Anterior cingulate cortex (tissue), 58 donors: ENCODE data around the gene C22orf23.
A peak's percentile ranks its signal among the peaks of the same experiment; 100 is the strongest.

Experiments used
- DNase-seq, 58 donors: peaks; one replicate each; lab custom pipeline; 2025; lab: John Stamatoyannopoulos, UW

Gene C22orf23

DNA sequence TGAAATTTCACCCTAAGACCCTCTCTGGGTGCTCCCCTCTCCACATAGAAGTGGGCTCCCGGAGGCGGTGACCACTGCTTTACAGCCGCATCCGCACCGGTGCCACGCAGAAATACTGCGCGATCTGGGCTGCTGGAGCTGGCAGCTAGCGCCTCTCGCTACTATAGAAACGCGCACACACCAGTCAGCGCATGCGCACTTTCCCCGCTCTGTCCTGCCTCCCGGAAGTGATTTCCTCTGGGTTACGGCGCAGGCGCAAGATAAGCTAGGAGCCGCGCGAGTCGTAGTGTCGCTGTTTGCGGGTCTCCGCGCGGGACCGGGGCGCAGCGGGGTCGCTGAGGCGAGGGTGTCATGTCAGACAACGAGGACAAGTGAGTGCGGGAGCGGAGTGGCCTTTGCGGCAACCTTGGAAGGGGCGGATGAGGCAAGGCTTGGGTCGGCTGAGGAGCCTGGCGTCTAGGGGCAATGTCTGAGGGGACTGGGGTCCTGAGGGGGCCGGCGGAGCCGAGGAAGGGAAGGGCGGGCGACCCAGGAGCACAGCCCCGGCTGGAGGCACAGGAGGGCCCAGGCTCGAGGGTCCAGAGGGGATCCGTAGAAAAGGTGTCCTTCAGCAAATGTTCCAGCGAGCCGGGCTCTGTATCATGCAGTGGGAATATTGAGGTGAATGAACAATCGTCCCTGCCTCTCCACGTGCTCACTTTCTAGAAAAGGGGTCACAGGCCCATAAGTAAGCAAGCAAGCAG lies at the start of gene C22orf23, which contains the start of gene POLR2F:
C22orf23 (minus strand) TSS at position 165 of the 743 bp plus-strand sequence. CDS start 452 bp downstream, outside the sequence.
POLR2F (plus strand) TSS at position 263 of the 743 bp plus-strand sequence; CDS start at position 352, 89 bp downstream.
- peak; percentile 34 to 95 (median 88) for DNase-seq

DNA sequence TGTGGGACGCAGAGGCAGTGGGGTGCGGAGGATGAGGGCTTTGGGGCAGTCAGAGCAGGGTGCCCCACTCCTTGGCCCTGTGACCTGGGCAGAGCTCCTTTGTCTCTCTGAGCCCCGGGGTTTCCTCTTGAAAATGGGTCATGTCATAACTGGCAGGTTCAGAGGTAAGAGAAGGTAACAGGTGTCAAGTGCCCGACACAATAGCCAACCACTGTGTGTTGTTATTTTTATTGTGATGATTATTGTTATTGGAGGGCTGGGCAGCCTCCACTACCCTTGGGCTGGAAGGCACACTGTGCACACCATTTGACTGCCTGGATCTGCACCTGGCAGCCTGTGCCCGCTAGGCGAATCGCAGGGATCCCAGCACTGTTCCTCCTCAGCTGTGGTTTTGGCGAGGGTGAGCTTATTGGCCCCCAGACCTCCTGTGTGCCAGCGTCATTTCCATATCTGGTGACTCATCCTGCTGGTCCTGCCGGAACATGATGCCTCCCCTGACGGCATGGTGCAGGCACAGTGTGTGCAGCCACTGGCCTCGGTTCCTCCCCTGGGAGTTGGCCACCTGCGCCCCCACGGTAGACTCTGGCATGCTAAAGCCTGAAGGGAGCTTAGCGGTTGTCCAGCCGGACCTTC lies 46.4 kb upstream of the C22orf23 start:
- peak in 28 of 58 donors; percentile 22 to 80 (median 50) for DNase-seq

DNA sequence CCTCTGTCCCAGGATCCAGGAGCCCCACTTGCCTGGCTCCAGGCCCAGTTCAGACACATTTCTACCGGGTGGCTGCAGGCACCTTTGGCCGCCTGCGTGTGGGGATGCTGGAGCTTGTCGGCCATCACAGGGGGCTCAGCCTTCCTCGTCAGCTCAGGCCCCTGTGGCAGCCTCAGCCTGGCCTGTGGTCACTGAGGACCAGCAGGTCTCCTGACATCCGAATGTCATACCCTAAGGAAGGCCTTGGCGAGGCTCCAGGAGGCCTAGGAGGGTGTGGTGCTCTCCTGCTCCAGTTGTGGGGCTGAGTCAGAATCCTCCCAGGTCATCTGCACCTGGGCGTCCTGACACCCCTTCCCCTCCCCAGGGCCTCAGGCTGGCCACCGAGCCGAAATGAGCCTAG lies 45.8 kb upstream of the C22orf23 start:
- peak in 1 of 58 donors; percentile 37 for DNase-seq

DNA sequence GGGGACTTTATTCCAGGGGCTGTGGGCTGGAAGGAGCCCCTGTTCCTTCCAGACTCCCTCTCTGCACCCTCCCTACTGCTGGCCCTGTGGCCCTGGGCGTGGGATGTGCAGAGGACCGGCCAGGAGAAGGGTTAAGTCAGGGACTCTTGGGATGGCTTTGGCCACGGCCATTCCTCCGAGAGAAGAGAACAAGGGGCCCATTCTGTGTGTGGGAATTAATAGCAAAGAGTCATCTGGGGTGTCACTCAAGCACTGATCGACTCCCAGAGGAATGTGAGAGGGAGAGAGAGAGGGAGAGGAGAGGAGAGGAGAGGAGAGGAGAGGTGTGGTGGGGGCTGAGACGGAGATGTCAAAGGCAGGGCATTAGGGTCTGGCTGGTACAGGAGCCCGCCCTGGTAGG lies 45.1 kb upstream of the C22orf23 start:
- peak in 19 of 58 donors; percentile 21 to 75 (median 47) for DNase-seq

DNA sequence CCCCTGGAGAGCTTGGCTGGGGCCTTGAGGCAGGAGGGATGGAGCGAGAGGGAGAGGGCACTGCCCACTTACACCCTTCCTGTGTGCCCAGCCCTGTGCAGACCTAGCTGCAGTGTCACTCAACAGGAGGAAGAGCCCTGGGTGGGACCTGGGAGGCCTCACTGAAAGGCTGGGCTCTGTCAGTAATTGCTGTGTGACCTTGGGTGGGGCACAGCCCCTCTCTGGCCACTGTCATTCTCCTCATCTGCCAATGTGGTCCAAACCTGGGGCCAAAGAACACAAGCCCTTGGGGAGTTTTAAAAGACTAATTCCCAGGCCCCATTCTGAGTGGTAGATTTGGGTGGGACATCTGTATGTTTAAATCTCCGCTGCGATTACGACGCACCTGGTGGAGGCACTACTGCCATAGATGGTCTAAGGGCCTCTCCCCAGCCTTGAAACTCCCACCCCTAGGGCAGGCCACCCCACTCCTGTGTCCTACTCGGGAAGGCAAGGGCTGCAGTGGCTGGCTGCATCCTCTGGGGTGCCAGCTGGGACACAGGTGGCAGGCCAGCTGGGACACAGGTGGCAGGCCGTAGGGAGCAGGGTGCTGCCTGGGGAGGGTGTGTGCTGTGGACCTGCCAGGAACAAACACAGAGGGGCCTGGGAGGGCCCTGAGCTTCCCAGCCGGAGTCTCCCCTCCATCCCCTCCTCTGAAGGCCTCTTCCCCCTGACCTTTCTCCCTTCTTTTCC lies 43.3 kb upstream of the C22orf23 start:
- DNase-seq = no peak

DNA sequence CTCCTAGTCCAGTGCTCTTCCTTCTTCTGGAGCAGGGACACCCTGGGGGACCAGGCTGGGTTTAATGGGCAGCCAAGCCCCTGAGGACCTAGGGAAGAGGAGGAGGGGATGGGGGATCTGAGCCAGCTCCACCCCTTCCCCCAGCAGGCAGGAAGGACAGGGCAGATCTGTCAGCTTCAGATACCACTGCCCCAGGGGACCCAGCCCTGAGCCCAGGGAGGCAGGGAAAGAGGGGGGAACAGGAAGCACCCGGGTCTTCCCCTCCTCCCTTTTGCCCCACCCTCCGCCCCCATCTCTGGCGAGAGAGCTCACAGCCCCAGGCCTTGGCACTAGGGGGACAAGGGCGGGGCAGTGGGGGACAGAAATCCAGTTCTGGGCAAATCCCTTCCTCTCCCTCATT lies 42.7 kb upstream of the C22orf23 start:
- DNase-seq = no peak

DNA sequence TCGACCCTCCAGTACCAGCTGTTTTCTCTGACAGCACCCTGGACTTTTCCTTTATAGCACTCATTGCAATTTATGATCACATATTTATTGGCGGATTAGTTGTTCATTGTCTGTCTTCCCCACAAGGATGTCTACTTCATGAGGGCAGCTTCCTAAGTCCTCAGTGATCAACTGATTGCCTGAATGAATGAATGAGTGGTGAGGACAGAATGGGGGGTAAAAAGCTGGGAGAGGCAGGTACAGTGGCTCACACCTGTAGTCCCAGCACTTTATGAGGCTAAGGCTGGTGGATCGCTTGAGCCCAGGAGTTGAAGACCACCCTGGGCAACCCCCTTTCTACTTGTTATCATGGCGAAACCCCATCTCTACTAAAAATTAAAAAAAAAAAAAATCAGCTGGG lies 42.1 kb upstream of the C22orf23 start:
- DNase-seq = no peak

DNA sequence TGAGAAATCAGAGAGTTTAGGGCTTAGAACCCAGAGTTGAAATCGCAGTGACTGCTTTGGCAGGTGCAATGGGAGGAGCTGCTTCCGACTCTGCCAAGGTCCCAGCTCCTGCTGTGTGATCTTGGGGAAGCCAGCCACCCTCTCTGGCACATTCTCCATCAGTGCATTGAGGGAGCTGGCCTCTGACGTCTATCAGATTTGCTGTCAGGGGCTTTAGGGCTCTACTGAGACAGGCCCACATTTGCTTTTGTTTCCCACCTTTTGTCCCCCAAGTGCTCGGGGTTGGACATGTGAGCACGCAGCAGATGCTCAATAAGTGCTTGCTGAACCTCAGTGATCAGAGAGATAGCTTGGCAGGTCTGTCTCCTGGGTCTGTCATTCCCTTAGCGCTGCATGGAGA lies 41.6 kb upstream of the C22orf23 start:
- no peak for DNase-seq

DNA sequence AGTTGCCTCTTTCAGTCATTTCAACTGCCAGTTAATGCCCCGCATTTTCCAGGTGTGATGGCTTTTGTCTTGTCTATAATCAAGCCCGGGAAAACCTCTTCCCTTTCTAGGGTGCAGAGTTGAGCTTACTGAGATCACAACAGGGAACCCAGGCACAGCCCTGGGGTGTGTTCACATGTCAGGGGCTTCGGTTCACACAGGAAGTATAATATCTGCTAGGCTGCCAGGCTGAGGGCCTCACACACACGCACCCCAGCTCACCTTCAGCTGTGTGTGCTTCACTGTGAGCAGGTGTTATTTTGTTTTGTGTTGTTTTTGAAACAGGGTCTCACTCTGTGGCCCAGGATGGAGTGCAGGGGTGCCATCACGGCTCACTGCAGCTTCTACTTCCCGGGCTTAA lies 40.6 kb upstream of the C22orf23 start:
- no peak for DNase-seq

DNA sequence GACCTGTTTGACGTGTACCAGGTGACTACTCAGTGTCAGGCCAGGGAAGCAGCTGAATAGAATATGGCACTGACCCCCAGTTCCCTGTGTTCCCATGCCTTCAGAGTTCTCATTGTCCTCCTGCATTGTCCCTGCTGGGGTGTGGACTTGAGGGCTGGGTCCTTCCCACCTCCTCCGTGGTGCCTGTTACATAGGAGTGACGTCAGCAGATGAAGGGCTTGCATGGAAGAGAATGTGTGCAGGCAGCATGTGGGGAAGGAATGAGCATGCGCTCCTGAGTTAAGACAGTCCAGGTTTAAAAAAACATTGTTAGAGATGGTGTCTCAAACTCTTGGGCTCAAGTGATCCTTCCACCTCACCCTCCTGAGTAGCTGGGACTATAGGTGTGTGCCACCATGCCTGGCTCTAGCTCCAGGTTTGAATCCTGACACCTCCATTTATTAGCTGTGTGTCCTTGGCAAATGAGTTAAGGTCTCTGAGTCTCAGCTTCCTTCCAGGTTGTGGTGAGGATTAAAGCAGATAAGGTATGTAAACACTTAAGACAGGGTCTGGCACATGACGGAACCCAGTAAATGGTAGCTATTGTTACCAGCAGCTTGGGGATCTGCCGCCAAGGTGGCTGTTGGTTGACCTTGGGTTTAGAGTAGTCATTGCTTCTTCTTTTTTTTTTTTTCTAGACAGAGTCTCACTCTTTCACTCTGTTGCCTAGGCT lies 38.5 kb upstream of the C22orf23 start:
- no peak for DNase-seq

DNA sequence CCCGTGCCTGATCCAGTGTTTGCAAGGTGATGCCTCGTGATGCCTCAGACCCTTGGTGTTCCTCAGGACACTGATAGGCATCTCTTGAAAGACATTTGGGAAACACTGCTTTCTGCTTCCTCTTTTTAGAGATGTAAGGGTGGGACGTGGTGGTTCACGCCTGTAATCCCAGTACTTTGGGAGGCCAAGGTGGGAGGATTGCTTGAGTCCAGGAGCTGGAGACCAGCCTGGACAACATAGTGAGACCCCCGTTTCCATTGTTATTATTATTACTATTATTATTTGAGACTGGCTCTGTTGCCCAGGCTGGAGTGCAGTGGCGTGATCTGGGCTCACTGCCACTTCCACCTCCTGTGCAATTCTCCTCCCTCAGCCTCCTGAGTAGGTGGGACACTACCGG lies 37.5 kb upstream of the C22orf23 start:
- no peak for DNase-seq

DNA sequence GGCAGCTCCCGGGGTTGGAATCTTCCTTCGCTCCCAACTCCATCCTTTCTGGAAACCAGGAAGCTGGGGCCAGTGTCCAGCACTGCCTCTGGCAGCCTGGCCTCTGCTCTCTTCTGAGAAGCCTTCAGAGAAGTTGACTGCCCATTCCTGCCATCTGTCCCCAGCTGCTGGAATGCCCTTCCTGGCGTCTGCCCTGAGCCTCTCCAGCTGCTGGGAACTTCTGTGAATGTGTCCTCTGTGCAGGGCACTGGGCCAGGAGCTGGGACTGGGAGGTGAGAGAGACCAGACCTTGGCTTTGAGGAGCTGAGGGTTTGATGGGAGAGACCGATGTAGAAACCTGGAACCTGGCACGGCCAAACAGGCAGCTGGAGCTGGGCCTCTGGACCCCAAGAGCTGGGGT lies 36.9 kb upstream of the C22orf23 start:
- DNase-seq = peak in 1 of 58 donors; percentile 50

DNA sequence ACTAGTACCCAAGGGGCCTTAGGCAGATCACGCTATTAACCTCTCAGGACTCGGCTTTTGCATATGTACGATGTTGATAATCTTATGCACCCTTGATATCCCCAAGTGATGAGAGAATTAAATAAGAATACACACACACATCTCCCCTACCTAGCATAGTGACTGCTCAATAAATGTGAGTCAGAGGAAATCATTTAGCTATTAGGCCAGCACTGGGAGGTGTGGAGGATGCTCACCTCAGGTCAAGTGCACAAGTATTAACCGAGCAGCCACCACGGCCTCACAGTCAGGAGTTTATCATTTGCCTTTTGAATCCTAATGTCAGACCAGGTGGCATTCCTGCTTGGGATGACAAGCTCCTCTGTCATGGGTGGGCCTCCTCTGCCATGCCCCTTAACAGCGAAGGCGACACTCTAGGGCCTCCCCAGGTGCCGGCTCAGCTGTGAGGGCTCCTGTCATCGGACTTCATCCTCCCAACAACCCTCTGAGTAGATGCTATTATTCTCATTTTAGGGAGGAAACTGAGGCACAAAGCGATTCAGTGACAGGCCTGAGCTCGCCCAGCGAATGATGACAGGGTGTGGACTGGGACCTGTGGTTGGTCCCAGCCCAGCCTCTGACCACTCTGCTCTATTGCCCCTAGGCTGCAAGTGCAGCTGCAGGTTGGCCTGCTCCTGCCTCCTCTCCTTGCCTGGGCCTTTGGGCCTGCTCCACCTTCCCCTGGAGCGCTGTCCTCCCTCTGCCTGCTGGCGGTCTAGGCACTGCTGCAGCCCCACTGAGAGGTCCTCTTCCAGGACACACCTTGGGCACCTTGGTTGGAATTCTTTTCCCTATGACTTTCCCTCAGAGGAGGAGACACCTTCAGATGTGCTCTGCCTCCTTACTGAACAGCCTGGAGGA lies 36.0 kb upstream of the C22orf23 start:
- no peak for DNase-seq

DNA sequence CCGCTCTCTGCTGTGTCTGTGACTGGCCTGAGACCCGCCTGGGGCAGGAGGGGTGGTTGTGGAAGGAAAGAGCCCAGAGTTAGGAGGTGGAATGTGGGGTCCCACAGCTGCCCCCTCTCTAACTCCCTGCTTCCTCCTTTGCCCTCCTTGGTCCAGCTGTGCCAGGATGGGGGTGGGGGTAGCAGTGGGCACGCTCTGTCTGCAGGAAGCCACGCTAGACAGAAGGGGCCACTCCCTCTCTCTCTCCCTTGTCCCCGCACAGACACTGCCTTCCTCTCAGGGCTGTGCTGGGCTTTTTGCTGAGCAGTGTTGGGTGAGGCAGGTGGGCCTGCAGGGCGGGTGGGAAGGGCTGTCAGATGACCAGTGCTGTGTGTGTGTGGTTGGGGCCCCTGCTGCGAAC lies 33.0 kb upstream of the C22orf23 start:
- peak in 2 of 58 donors; percentile 57 to 66 for DNase-seq

DNA sequence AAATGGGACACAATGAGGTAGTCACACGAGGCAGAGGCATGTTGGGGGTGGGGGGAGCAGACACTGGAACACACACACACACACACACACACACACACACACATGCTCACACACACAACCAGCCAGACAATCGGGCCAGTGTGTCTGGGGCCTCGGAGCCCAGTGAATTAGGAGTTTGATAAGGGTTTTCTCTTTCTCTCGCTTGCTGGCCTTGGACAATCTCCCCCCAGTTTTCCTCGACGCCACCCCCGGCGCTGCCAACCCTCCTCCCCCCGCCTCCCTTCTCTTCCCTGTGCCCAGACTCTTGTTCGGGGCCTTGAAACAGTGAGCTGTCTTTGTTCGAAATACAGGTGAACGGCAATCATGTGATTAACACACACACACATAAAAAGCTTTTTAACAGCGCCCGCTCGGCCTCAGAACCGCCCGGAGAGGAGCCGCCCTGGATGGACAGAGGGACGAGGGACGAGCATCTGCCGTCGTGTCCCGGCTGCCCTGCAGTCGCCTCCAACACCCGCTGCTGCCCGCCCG lies 32.4 kb upstream of the C22orf23 start:
- peak in 51 of 58 donors; percentile 20 to 94 (median 73) for DNase-seq

DNA sequence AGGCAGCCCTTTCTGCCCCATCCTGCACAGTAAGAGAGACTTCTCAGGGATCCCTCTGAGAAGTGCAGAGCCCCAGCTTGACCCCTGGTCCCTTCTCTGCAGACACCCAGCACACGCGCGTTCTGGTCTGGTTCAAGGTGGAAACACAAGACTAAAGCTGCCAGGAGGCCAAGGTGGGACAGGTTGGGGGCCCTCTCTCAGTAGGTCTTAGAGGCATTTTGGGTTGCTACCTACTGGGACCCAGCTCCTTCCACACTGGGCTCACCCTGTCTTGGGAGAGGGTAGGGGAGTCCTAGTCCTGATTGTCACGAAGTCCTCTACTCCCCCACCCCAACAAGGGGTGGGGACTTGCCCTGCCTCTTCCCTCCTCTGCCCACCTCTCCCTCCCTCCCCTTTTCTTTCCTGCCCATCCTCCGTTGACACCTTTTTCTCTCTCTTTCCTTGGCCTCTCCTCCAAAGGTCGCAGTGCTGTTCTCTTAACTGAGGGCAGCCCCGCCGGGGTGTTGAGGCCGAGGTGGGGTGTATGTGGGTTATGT lies 31.7 kb upstream of the C22orf23 start:
- peak in 2 of 58 donors; percentile 62 to 70 for DNase-seq

DNA sequence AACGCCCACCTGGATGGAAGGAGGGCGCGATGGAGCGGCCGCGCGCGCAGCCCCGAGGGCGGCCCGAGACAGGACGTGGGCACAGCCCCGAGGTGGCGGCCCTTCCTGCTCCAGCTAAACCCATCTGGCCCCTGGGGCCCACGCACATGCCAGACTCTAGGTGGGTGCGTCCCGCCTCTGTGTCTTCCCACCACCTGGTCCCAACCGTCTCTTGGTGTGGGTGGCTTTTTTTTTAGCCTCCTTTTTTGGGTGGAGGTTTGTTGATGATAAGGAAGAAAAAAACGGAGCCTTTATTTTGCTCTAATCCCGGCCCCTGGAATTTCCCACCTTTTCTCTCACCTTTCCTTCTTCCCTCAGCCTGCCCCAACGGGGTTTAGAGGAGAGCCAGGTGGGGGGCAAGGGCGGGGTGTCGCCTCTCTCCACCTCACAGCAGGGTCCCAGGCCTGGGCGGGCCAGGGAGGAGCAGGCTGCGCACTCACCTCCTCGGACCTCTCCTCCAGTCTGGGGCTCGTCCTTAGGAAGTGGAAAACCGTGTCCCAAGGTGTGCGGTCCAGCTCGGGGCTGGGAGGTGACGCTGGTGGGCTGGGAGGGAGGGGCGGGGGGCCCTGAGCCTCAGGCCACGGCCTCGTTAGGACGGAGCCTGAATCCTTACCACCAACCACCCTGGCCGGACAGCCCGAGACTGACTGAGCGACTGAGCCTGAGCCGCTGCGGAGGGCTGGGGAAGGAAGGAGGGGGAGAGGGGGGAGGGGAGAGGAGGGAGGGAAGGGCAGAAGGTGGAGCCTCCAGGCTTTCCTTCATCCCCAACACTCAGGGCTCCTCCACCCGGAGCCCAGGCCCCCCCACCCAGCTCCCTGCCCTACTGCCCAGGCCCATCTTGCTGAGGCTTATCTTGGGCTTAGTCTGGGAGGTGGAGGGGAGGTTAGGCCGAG lies 30.7 kb upstream of the C22orf23 start, which contains the start of gene SOX10:
SOX10 (minus strand) TSS at position 696 of the 932 bp plus-strand sequence. CDS start 771 bp downstream, outside the sequence.
- DNase-seq = peak in 46 of 58 donors; percentile 8 to 87 (median 67)
